Body of pancreas (tissue), 4 donors: ENCODE measurements around the gene CCN6. TPM values are rescaled to one million over a fixed set of nuclear protein-coding genes. Genes with fewer than 3 reads are reported as not detected.
"Not testable (repeated sequence)": the region's sequence is repeated elsewhere in the genome, so short reads cannot be mapped to it uniquely, and the experiment has no call there.

Experiments used
- ATAC-seq: fragments of 150-250 bp; one replicate; pipeline ENCODE4 v1.9.1; 2016
- DNase-seq, 4 donors: peaks; one replicate each; pipeline ENCODE4 v3.0.0-alpha.2; 2019
- H3K27ac ChIP-seq, 4 donors: fragments of 200-600 bp; sonication (generic); 1 replicate in 3 of 4; 2 replicates in 1 of 4; pipeline versions ENCODE4 v1.5.1 to v1.6.1; 2016 to 2019; ENCODE audit warnings: mild to moderate bottlenecking in 1 of 4, mixed read lengths in 1 of 4, moderate library complexity in 1 of 4
- H3K27me3 ChIP-seq, 2 donors: fragments of 200-600 bp; sonication (generic); one replicate each; pipeline ENCODE4 v1.6.0; 2016; ENCODE audit warnings: mild to moderate bottlenecking in 1 of 2
- H3K36me3 ChIP-seq, 2 donors: fragments of 200-600 bp; sonication (generic); replicated peaks in 1 of 2; 2 replicates each; pipeline ENCODE4 v1.5.1; 2016; ENCODE audit warnings: low read depth in 2 of 2; ENCODE audit not compliant: insufficient read depth in 1 of 2
- H3K4me1 ChIP-seq: fragments of 200-600 bp; sonication (generic); one replicate; pipeline ENCODE4 v1.6.0; 2016
- H3K4me3 ChIP-seq, 2 donors: fragments of 200-600 bp; sonication (generic); 1 replicate in 1 of 2; 2 replicates in 1 of 2; pipeline ENCODE4 v1.5.1; 2016 to 2019
- H3K9me3 ChIP-seq, 3 donors: fragments of 200-600 bp; sonication (generic); 1 replicate in 2 of 3; 2 replicates in 1 of 3; pipeline ENCODE4 v1.5.1; 2016
- CTCF ChIP-seq, 7 experiments: fragments of 450-650 bp in 4 of 7; fragments of 200-600 bp in 3 of 7; sonication (generic) in 3 of 7; IDR thresholded peaks; one replicate each; pipeline ENCODE4 v1.5.1; 2016 to 2019; ENCODE audit warnings: antibody characterized with exemption in 7 of 7
- POLR2A ChIP-seq, 3 donors: fragments of 450-650 bp; IDR thresholded peaks; one replicate each; pipeline ENCODE4 v1.6.1; 2016; ENCODE audit warnings: antibody characterized with exemption in 3 of 3, mild to moderate bottlenecking in 2 of 3
- WGBS, 2 donors: methylation state at CpG; one replicate each; pipeline ENCODE4 v1.1.5; 2017; 5-methylcytosine and 5-hydroxymethylcytosine counted together
- intact Hi-C: fragments of 100-400 bp; cut with DNase I; formaldehyde crosslinking; loops from one replicate; pipeline ENCODE4 v1.15.1; 2023
- total RNA-seq, 2 donors: library from RNA; depleted of rRNA; stranded (reverse); fragments of >200 nt; gene quantifications; one replicate each; pipeline ENCODE4 v1.1.0, GENCODE V29; 2016

CCN6 gene
- total RNA-seq, 2 donors from 2014 or later = not detected

DNA sequence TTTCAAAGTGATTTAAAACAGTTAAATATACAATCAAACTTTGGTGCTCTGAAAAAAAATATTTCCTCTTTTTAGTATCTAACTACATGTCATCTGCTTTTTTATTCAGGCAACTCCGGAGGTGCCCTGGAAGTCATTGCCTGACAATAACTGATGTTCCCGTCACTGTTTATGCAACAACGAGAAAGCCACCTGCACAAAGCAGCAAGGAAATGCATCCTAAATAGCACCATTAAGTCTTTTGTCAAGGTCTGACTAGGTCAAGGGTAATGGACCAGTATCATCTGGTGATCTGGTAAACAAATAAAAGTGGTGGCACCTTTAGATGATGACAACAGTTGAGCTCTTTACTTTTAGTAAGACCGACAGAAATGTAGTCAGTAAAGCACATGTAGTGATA, 46.7 kb downstream of the CCN6 start:
- no peak for TF ChIP-seq POLR2A (IDR thresholded peaks at IDR 0.05)
- no peak for TF ChIP-seq CTCF (IDR thresholded peaks at IDR 0.05)
- no peak overlapping the region for H3K4me3 ChIP-seq
- no peaks in the 10 kb centered on the region for H3K27me3 ChIP-seq

GRCh38 chr6:112106026-112106425, 52.1 kb downstream of the CCN6 start:
- H3K36me3 ChIP-seq, intact Hi-C loops, H3K4me1 ChIP-seq, H3K9me3 ChIP-seq, H3K27ac ChIP-seq, ATAC-seq, H3K4me3 ChIP-seq, DNase-seq, H3K27me3 ChIP-seq: not testable (repeated sequence)
- WGBS, 2 donors = 88 to 94% methylated on average over 2 of the region's 2 CpGs

More for the DNA sequence above, 46.7 kb downstream of the CCN6 start:
- no peak overlapping the region for H3K27ac ChIP-seq
- no peaks in the 10 kb centered on the region for H3K9me3 ChIP-seq
- intact Hi-C loops = no loop called here
- H3K4me1 ChIP-seq = no peaks in the 10 kb centered on the region
- ATAC-seq (no peak), DNase-seq (no peak)
- no peaks in the 10 kb centered on the region for H3K36me3 ChIP-seq
- WGBS, 2 donors = 79 to 87% methylated on average over 4 of the region's 4 CpGs

DNA sequence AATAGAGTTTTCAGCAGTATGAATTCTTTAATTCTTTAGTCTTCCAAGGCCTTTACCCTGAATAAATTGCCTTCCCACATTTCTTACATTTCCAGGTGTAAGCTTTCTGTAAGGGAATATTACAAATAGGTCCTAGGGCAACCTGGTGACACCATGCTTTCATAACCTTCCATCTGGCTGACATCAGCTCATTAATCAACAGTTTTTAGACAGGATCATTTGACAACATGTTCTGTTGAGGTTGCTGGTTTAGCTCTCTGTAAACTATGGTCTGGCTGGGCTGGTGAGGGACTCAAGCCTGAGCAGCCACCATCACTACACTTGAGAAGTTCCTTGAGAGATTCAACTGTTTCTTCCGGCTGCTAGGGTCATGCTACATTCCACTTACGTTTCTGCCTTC, 52.7 kb downstream of the CCN6 start:
- intact Hi-C loops = no loop called here
- no peaks in the 10 kb centered on the region for H3K36me3 ChIP-seq
- ATAC-seq (no peak), DNase-seq (no peak)
- no peaks in the 10 kb centered on the region for H3K9me3 ChIP-seq
- no peaks in the 10 kb centered on the region for H3K27me3 ChIP-seq
- no peak overlapping the region for H3K27ac ChIP-seq
- no peak for TF ChIP-seq POLR2A (IDR thresholded peaks at IDR 0.05)
- TF ChIP-seq CTCF (IDR thresholded peaks at IDR 0.05) = no peak
- H3K4me1 ChIP-seq = no peaks in the 10 kb centered on the region
- no peak overlapping the region for H3K4me3 ChIP-seq
- WGBS, 2 donors = 42 to 59% methylated on average over 2 of the region's 2 CpGs

- intact Hi-C loops = no loop called here
- H3K27me3 ChIP-seq = no peaks in the 10 kb centered on the region
- H3K9me3 ChIP-seq = no peaks in the 10 kb centered on the region
- no peaks in the 10 kb centered on the region for H3K4me1 ChIP-seq
- no peak for TF ChIP-seq CTCF (IDR thresholded peaks at IDR 0.05)
- TF ChIP-seq POLR2A (IDR thresholded peaks at IDR 0.05) = no peak
- DNase-seq (no peak), ATAC-seq (no peak)
- H3K4me3 ChIP-seq = no peak overlapping the region
- H3K36me3 ChIP-seq = no peaks in the 10 kb centered on the region
- no peak overlapping the region for H3K27ac ChIP-seq
- 26 to 30% methylated on average over 9 of the region's 9 CpGs for WGBS, 2 donors
Observed at GRCh38 chr6:112109262-112109661, 55.4 kb downstream of the CCN6 start.

GRCh38 chr6:112113431-112113830, 59.5 kb downstream of the CCN6 start:
- Histone ChIP-seq H3K27me3 (no peaks in the 10 kb centered on the region), H3K4me3 (no peak overlapping the region), H3K4me1 (no peaks in the 10 kb centered on the region), H3K27ac (no peak overlapping the region), H3K36me3 (no peaks in the 10 kb centered on the region), H3K9me3 (no peaks in the 10 kb centered on the region)
- ATAC-seq (no peak), DNase-seq (no peak)
- intact Hi-C loops = no loop called here
- 60 to 62% methylated on average over 3 of the region's 3 CpGs for WGBS, 2 donors
- TF ChIP-seq CTCF (IDR thresholded peaks at IDR 0.05) (no peak), POLR2A (IDR thresholded peaks at IDR 0.05) (no peak)
